HepG2 (cell line): ENCODE measurements around the gene VPS9D1. TPM values are rescaled to one million over a fixed set of nuclear protein-coding genes. Genes with fewer than 3 reads are reported as not detected.

Experiments used
- ARHGAP35 ChIP-seq: sonication (generic); formaldehyde crosslinking; IDR thresholded peaks from 2 replicates; pipeline ENCODE4 v1.9.0; 2022; ENCODE audit warnings: mild to moderate bottlenecking, inconsistent platforms, moderate library complexity, missing genetic modification reagents, borderline replicate concordance
- ARID4A ChIP-seq: sonication (generic); formaldehyde crosslinking; IDR thresholded peaks from 2 replicates; pipeline ENCODE4 v1.5.0; 2020; ENCODE audit warnings: mild to moderate bottlenecking, missing genetic modification reagents, borderline replicate concordance
- BRD4 ChIP-seq: sonication (generic); formaldehyde crosslinking; IDR thresholded peaks from 2 replicates; pipeline ENCODE4 v1.4.0; 2020; ENCODE audit warnings: missing genetic modification reagents
- CBX2 ChIP-seq, 2 experiments: fragments of 200-600 bp in 1 of 2; sonication (generic); formaldehyde crosslinking in 1 of 2; IDR thresholded peaks; 2 replicates each; pipeline versions ENCODE4 v1.7.0 to v1.8.1; 2018 to 2022; ENCODE audit warnings: low read depth in 2 of 2, low read length in 1 of 2, mild to moderate bottlenecking in 1 of 2, missing genetic modification reagents in 1 of 2
- GTF2F1 ChIP-seq: fragments of 150-350 bp; IDR thresholded peaks from 2 replicates; pipeline ENCODE4 v1.6.1; 2014; ENCODE audit warnings: low read length
- GZF1 ChIP-seq: sonication (generic); formaldehyde crosslinking; IDR thresholded peaks from 2 replicates; pipeline ENCODE4 v1.5.1; 2020; ENCODE audit warnings: mild to moderate bottlenecking, missing genetic modification reagents
- HDAC6 ChIP-seq: fragments of 200-600 bp; sonication (generic); IDR thresholded peaks from 2 replicates; pipeline ENCODE4 v1.7.0; 2017; ENCODE audit warnings: mild to moderate bottlenecking, antibody characterized with exemption, low read length, low read depth
- HNRNPUL1 ChIP-seq: fragments of 200-400 bp; formaldehyde crosslinking; IDR thresholded peaks from 2 replicates; pipeline ENCODE4 v1.6.1; 2017; ENCODE audit warnings: low read depth, mild to moderate bottlenecking, low read length, moderate library complexity
- IRF2 ChIP-seq: IDR thresholded peaks from 2 replicates; pipeline ENCODE4 v1.6.1; 2018; ENCODE audit warnings: missing genetic modification reagents, missing compliant biosample characterization
- KLF6 ChIP-seq: IDR thresholded peaks from 2 replicates; pipeline ENCODE4 v1.8.0; 2016; ENCODE audit warnings: missing biosample characterization, missing genetic modification reagents
- KMT2B ChIP-seq: IDR thresholded peaks from 2 replicates; pipeline ENCODE4 v1.6.1; 2016; ENCODE audit warnings: missing genetic modification reagents, missing compliant biosample characterization
- MXD1 ChIP-seq: sonication (generic); formaldehyde crosslinking; IDR thresholded peaks from 2 replicates; pipeline ENCODE4 v1.4.0; 2020; ENCODE audit warnings: mild to moderate bottlenecking, missing genetic modification reagents
- NFKBIZ ChIP-seq: IDR thresholded peaks from 2 replicates; pipeline ENCODE4 v1.6.1; 2018; ENCODE audit warnings: missing genetic modification reagents, missing compliant biosample characterization
- RBFOX2 ChIP-seq: fragments of 200-400 bp; formaldehyde crosslinking; IDR thresholded peaks from 2 replicates; pipeline ENCODE4 v1.6.1; 2017; ENCODE audit warnings: low read depth, mild to moderate bottlenecking, low read length
- SP4 ChIP-seq: sonication (generic); formaldehyde crosslinking; IDR thresholded peaks from 2 replicates; pipeline ENCODE4 v1.8.1; 2023; ENCODE audit warnings: mild to moderate bottlenecking, missing genetic modification reagents
- TBL1XR1 ChIP-seq: fragments of 150-350 bp; IDR thresholded peaks from 2 replicates; pipeline ENCODE4 v1.6.1; 2014; ENCODE audit warnings: borderline replicate concordance, low read length; ENCODE audit not compliant: partially characterized antibody
- ZFAT ChIP-seq: sonication (generic); formaldehyde crosslinking; conservative IDR thresholded peaks from 2 replicates; pipeline ENCODE4 v1.8.1; 2023; ENCODE audit warnings: missing genetic modification reagents, inconsistent platforms
- ZNF350 ChIP-seq: sonication (generic); formaldehyde crosslinking; IDR thresholded peaks from 2 replicates; pipeline ENCODE4 v1.4.0; 2020; ENCODE audit warnings: mild to moderate bottlenecking, low read depth, missing genetic modification reagents, borderline replicate concordance
- ZNF362 ChIP-seq: sonication (generic); formaldehyde crosslinking; IDR thresholded peaks from 2 replicates; pipeline ENCODE4 v1.4.0; 2020; ENCODE audit warnings: missing genetic modification reagents, mild to moderate bottlenecking, borderline replicate concordance
- ZNF549 ChIP-seq: sonication (generic); formaldehyde crosslinking; IDR thresholded peaks from 2 replicates; pipeline ENCODE4 v1.5.0; 2020; ENCODE audit warnings: missing genetic modification reagents
- ZNF737 ChIP-seq: sonication (generic); formaldehyde crosslinking; IDR thresholded peaks from 2 replicates; pipeline ENCODE4 v1.5.0; 2020; ENCODE audit warnings: missing genetic modification reagents, mild to moderate bottlenecking, borderline replicate concordance
- ZNF749 ChIP-seq: sonication (generic); formaldehyde crosslinking; IDR thresholded peaks from 2 replicates; pipeline ENCODE4 v1.8.0; 2022; ENCODE audit warnings: mild to moderate bottlenecking, missing genetic modification reagents, moderate library complexity, borderline replicate concordance
- polyA plus RNA-seq, 8 experiments: library from polyadenylated mRNA; depleted of rRNA in 3 of 8; stranded (reverse) in 7 of 8; unstranded in 1 of 8; fragments of >200 nt; fragmentation: Illumina TruSeq in 4 of 8; extraction: Trizol in 4 of 8; gene quantifications; 2 replicates each; pipeline versions ENCODE4 v1.2.1 to v1.2.3, GENCODE V29; 2011 to 2016; ENCODE audit warnings: low read depth in 4 of 8, missing spikeins in 1 of 8, mixed read lengths in 1 of 8; ENCODE audit not compliant: insufficient read depth in 1 of 8
- total RNA-seq, 5 experiments: library from RNA; depleted of rRNA; stranded (reverse); fragments of >200 nt; fragmentation: Illumina TruSeq; extraction: Trizol; gene quantifications; 2 replicates each; pipeline ENCODE4 v1.2.3, GENCODE V29; 2016; ENCODE audit warnings: low read depth in 1 of 5
- TF ChIP-seq, protein P1 (sequence below): sonication (generic); formaldehyde crosslinking; IDR thresholded peaks from 2 replicates; pipeline ENCODE4 v1.5.1; 2020; ENCODE audit warnings: missing genetic modification reagents, mild to moderate bottlenecking, borderline replicate concordance

The VPS9D1 gene
- total and polyA plus RNA-seq, 2 of the 13 experiments (the other 11 are each of a cell fraction or from before 2014, with no cell fraction given) = 10.1 to 13.2 TPM

DNA sequence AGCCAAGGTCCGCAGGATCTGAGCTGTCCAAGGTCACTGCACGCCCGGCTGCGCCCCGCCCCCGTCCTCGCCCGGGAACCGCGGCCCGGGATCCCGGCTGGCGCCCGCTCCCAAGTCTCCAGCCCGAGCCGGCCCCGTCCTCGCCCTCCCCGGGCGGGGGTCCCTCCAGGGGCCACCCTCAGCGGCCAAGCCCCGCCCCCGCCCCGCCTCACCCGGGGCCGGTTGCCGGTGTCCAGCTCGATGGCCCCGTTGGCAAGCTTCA, 216 bp downstream of the VPS9D1 start (continued):
- TF ChIP-seq CBX2 (IDR thresholded peaks at IDR 0.05; ENCODE audit: low read depth, low read length) (no peak), CBX2 (CRISPR knock-in tag; IDR thresholded peaks at IDR 0.05; ENCODE audit: low read depth) (no peak), ZNF350 (CRISPR knock-in tag) (no peak), ZNF737 (CRISPR knock-in tag) (no peak), GTF2F1 (no peak), ZNF549 (CRISPR knock-in tag) (no peak), ZFAT (CRISPR knock-in tag) (no peak), ZNF362 (CRISPR knock-in tag) (no peak), ARHGAP35 (CRISPR knock-in tag) (no peak), SP4 (CRISPR knock-in tag) (no peak), GZF1 (peak; percentile 15; the same call in 1 of the 2 replicates), MXD1 (CRISPR knock-in tag) (peak; percentile 36), IRF2 (CRISPR knock-in tag) (no peak), ZNF749 (CRISPR knock-in tag) (no peak), NFKBIZ (CRISPR knock-in tag) (no peak), RBFOX2 (no peak), HNRNPUL1 (no peak), HDAC6 (no peak), KMT2B (CRISPR knock-in tag) (no peak), ARID4A (no peak; the same call in 1 of the 2 replicates), BRD4 (CRISPR knock-in tag) (no peak), KLF6 (no peak), TBL1XR1 (no peak)
- TF ChIP-seq, protein P1, sequence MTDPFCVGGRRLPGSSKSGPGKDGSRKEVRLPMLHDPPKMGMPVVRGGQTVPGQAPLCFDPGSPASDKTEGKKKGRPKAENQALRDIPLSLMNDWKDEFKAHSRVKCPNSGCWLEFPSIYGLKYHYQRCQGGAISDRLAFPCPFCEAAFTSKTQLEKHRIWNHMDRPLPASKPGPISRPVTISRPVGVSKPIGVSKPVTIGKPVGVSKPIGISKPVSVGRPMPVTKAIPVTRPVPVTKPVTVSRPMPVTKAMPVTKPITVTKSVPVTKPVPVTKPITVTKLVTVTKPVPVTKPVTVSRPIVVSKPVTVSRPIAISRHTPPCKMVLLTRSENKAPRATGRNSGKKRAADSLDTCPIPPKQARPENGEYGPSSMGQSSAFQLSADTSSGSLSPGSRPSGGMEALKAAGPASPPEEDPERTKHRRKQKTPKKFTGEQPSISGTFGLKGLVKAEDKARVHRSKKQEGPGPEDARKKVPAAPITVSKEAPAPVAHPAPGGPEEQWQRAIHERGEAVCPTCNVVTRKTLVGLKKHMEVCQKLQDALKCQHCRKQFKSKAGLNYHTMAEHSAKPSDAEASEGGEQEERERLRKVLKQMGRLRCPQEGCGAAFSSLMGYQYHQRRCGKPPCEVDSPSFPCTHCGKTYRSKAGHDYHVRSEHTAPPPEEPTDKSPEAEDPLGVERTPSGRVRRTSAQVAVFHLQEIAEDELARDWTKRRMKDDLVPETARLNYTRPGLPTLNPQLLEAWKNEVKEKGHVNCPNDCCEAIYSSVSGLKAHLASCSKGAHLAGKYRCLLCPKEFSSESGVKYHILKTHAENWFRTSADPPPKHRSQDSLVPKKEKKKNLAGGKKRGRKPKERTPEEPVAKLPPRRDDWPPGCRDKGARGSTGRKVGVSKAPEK (CRISPR knock-in tag) = no peak
